ENCODE results near the gene GDI2. TPM values are rescaled to one million over a fixed set of nuclear protein-coding genes. Genes with fewer than 3 reads are reported as not detected.
"Not testable (repeated sequence)": the region's sequence is repeated elsewhere in the genome, so short reads cannot be mapped to it uniquely, and the experiment has no call there.

The GDI2 gene
- total and polyA plus RNA-seq, 3 experiments from 2014 or later: 171 to 319 (median 311) TPM

DNA sequence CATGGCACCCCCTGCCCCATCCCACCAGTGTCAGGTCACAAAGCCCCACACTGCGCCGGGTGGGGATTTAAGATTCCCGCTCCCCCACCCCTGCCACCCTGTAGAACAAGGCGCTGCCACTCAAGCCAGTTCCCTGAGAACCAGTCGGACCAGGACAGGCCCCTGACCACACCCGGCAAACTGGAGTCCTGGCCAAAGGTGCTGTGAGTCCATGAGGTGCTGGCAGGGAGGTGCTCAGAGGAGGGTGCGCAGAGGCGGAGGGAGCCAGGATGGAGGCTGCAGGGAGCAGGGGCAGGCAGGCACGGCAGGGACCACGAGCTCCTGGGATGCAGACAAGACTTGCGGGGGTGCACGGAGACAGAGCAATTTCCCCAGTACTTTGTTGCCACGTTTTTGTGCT is 19.7 kb upstream of the GDI2 start:
- DNase-seq: no peak
- CTCF ChIA-PET: no interaction called here

DNA sequence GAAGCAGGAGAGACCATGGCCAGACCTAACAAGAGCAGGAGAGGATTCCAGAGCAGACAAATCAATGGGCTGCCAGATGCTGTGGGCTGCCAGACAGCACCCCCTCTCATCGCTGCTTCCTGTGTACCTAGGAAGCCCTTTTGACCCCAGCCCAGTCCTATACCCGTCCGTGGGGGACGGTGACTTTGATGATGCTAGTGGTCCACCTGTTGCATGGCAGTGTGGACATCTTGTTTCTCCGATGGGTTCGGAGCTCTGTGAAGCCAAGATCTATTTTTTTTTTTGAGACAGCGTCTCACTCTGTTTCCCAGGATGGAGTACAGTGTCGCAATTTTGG is 18.2 kb upstream of the GDI2 start:
- Mint-ChIP-seq H3K36me3 (no peaks in the 10 kb centered on the region), H3K4me3 (no peak overlapping the region), H3K27ac (no peak overlapping the region), H3K9me3 (no peaks in the 10 kb centered on the region), H3K4me1 (no peaks in the 10 kb centered on the region), H3K27me3 (peaks cover 0 to 1% of the 10 kb centered on the region in 2 donors)
- CTCF ChIA-PET: no interaction called here
- DNase-seq: no peak
- H3K4me1 ChIP-seq (ENCODE audit: insufficient read depth, low read length): no peaks in the 10 kb centered on the region
- H3K9me3 ChIP-seq (ENCODE audit: low read length): no peaks in the 10 kb centered on the region
- H3K4me3 ChIP-seq (ENCODE audit: low read length): no peak overlapping the region
- POLR2A ChIA-PET: no interaction called here
- H3K36me3 ChIP-seq (ENCODE audit: insufficient read depth, low read length): no peaks in the 10 kb centered on the region
- H3K27ac ChIP-seq (ENCODE audit: low read depth, low read length): no peak overlapping the region
- H3K27me3 ChIP-seq (ENCODE audit: insufficient read depth, low read length, poor library complexity, severe bottlenecking): no peaks in the 10 kb centered on the region

More for the DNA sequence above, 19.7 kb upstream of the GDI2 start:
- H3K4me3 Mint-ChIP-seq: no peak overlapping the region
- Histone ChIP-seq H3K36me3 (ENCODE audit: insufficient read depth, low read length) (no peaks in the 10 kb centered on the region), H3K4me1 (ENCODE audit: insufficient read depth, low read length) (no peaks in the 10 kb centered on the region), H3K27ac (ENCODE audit: low read depth, low read length) (no peak overlapping the region), H3K27me3 (ENCODE audit: insufficient read depth, low read length, poor library complexity, severe bottlenecking) (no peaks in the 10 kb centered on the region), H3K9me3 (ENCODE audit: low read length) (no peaks in the 10 kb centered on the region), H3K4me3 (ENCODE audit: low read length) (no peak overlapping the region)
- H3K4me1 Mint-ChIP-seq: no peaks in the 10 kb centered on the region
- POLR2A ChIA-PET: no interaction called here
- H3K27me3 Mint-ChIP-seq: peaks cover 0 to 1% of the 10 kb centered on the region in 2 donors
- no peaks in the 10 kb centered on the region for H3K36me3 Mint-ChIP-seq
- no peaks in the 10 kb centered on the region for H3K9me3 Mint-ChIP-seq
- no peak overlapping the region for H3K27ac Mint-ChIP-seq

DNA sequence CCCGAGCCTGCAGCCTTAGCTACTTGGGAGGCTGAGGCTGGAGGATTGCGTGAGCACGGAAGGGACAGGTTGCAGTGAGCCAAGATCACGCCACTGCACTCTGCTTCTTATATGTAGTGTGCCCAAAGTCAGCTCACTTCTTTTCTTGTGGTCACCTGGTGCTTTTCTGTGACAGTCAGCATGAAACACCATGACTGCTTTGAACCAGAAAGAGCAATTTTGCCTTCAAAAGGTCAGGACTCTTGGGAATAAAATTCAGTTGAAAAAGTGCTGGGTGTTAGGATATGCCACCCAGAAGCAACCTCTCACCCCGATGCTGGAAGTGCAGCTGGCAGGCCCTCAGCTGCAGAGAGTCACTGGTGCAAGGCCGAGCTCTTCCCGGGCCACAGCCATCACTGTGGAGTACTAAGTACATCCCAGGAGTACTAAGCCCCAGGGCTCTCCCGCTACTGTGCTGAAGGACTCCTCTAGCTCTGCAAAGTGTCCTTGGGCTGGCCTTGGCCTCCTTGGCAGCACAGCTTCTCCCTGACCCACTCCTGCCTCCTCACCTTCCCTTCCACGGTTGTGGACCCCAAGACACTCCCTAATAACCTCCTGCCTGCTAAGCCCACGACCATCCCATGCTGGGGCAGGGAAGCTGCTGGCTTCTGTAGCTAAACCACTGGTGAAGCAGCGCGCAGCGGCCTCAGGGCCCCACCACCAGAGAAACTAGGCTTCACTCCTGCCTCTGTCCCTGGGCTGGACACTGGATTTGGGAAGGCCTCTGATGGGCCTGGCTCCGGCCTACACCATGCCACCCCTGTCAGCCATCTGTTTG is 17.6 kb upstream of the GDI2 start:
- no peak for DNase-seq
- no peaks in the 10 kb centered on the region for H3K36me3 Mint-ChIP-seq
- H3K27ac Mint-ChIP-seq: no peak overlapping the region
- no peaks in the 10 kb centered on the region for H3K4me1 ChIP-seq (ENCODE audit: insufficient read depth, low read length)
- no peaks in the 10 kb centered on the region for H3K36me3 ChIP-seq (ENCODE audit: insufficient read depth, low read length)
- H3K4me3 ChIP-seq (ENCODE audit: low read length): no peak overlapping the region
- CTCF ChIA-PET: no interaction called here
- H3K9me3 ChIP-seq (ENCODE audit: low read length): no peaks in the 10 kb centered on the region
- no peaks in the 10 kb centered on the region for H3K4me1 Mint-ChIP-seq
- H3K9me3 Mint-ChIP-seq: no peaks in the 10 kb centered on the region
- H3K27ac ChIP-seq (ENCODE audit: low read depth, low read length): no peak overlapping the region
- H3K27me3 Mint-ChIP-seq: peaks cover 0 to 1% of the 10 kb centered on the region in 2 donors
- H3K27me3 ChIP-seq (ENCODE audit: insufficient read depth, low read length, poor library complexity, severe bottlenecking): no peaks in the 10 kb centered on the region
- POLR2A ChIA-PET: no interaction called here
- H3K4me3 Mint-ChIP-seq: no peak overlapping the region

- Mint-ChIP-seq H3K36me3 (no peaks in the 10 kb centered on the region), H3K27me3 (peaks cover 0 to 1% of the 10 kb centered on the region in 2 donors), H3K4me1 (no peaks in the 10 kb centered on the region), H3K4me3 (no peak overlapping the region), H3K27ac (no peak overlapping the region), H3K9me3 (no peaks in the 10 kb centered on the region)
- ChIA-PET CTCF (no interaction called here), POLR2A (no interaction called here)
- Histone ChIP-seq H3K4me1 (ENCODE audit: insufficient read depth, low read length) (no peaks in the 10 kb centered on the region), H3K27ac (ENCODE audit: low read depth, low read length) (no peak overlapping the region), H3K9me3 (ENCODE audit: low read length) (no peaks in the 10 kb centered on the region), H3K27me3 (ENCODE audit: insufficient read depth, low read length, poor library complexity, severe bottlenecking) (no peaks in the 10 kb centered on the region), H3K4me3 (ENCODE audit: low read length) (no peak overlapping the region), H3K36me3 (ENCODE audit: insufficient read depth, low read length) (no peaks in the 10 kb centered on the region)
- DNase-seq: no peak
These were observed 16.0 kb upstream of the GDI2 start for GRCh38 chr10:5829267-5829666.

- H3K9me3 Mint-ChIP-seq: no peaks in the 10 kb centered on the region
- H3K36me3 ChIP-seq (ENCODE audit: insufficient read depth, low read length): no peaks in the 10 kb centered on the region
- ChIA-PET CTCF (no interaction called here), POLR2A (no interaction called here)
- H3K27me3 ChIP-seq (ENCODE audit: insufficient read depth, low read length, poor library complexity, severe bottlenecking): no peaks in the 10 kb centered on the region
- no peak for DNase-seq
- no peaks in the 10 kb centered on the region for H3K4me1 Mint-ChIP-seq
- H3K4me3 Mint-ChIP-seq: no peak overlapping the region
- H3K4me1 ChIP-seq (ENCODE audit: insufficient read depth, low read length): no peaks in the 10 kb centered on the region
- no peaks in the 10 kb centered on the region for H3K9me3 ChIP-seq (ENCODE audit: low read length)
- H3K27ac ChIP-seq (ENCODE audit: low read depth, low read length): no peak overlapping the region
- no peak overlapping the region for H3K27ac Mint-ChIP-seq
- no peak overlapping the region for H3K4me3 ChIP-seq (ENCODE audit: low read length)
- no peaks in the 10 kb centered on the region for H3K36me3 Mint-ChIP-seq
- no peaks in the 10 kb centered on the region for H3K27me3 Mint-ChIP-seq
These were observed 15.5 kb upstream of the GDI2 start for GRCh38 chr10:5828725-5829124.

- Histone ChIP-seq H3K4me3 (ENCODE audit: low read length) (no peak overlapping the region), H3K27me3 (ENCODE audit: insufficient read depth, low read length, poor library complexity, severe bottlenecking) (no peaks in the 10 kb centered on the region), H3K36me3 (ENCODE audit: insufficient read depth, low read length) (no peaks in the 10 kb centered on the region), H3K4me1 (ENCODE audit: insufficient read depth, low read length) (no peaks in the 10 kb centered on the region), H3K9me3 (ENCODE audit: low read length) (no peaks in the 10 kb centered on the region), H3K27ac (ENCODE audit: low read depth, low read length) (no peak overlapping the region)
- Mint-ChIP-seq H3K36me3 (no peaks in the 10 kb centered on the region), H3K27ac (no peak overlapping the region), H3K9me3 (no peaks in the 10 kb centered on the region), H3K27me3 (no peaks in the 10 kb centered on the region), H3K4me1 (no peaks in the 10 kb centered on the region), H3K4me3 (no peak overlapping the region)
- DNase-seq: no peak
- ChIA-PET CTCF (interaction anchor here (1.5 kb wide), 1 partner anchor 205 kb away, joined by 3 read pairs; no protein-coding TSS in a partner anchor), POLR2A (no interaction called here)
These were observed 14.6 kb upstream of the GDI2 start for GRCh38 chr10:5827841-5828240.

- H3K4me3 Mint-ChIP-seq; H3K27ac ChIP-seq (ENCODE audit: low read depth, low read length); H3K4me3 ChIP-seq (ENCODE audit: low read length); POLR2A ChIA-PET; H3K9me3 ChIP-seq (ENCODE audit: low read length); H3K4me1 ChIP-seq (ENCODE audit: insufficient read depth, low read length); H3K27me3 ChIP-seq (ENCODE audit: insufficient read depth, low read length, poor library complexity, severe bottlenecking); H3K9me3 Mint-ChIP-seq; H3K36me3 Mint-ChIP-seq; H3K27me3 Mint-ChIP-seq; DNase-seq; H3K4me1 Mint-ChIP-seq; H3K27ac Mint-ChIP-seq; H3K36me3 ChIP-seq (ENCODE audit: insufficient read depth, low read length): not testable (repeated sequence)
- CTCF ChIA-PET: interaction anchor here (1.5 kb wide), 1 partner anchor 203 kb away, joined by 3 read pairs; no protein-coding TSS in a partner anchor
These were observed 13.3 kb upstream of the GDI2 start for GRCh38 chr10:5826511-5826910.

- no peak overlapping the region for H3K4me3 Mint-ChIP-seq
- CTCF ChIA-PET: no interaction called here
These were observed 5.7 kb upstream of the GDI2 start for GRCh38 chr10:5818894-5819293.

More at GRCh38 chr10:5818894-5819293, 5.7 kb upstream of the GDI2 start:
- Mint-ChIP-seq H3K9me3 (no peaks in the 10 kb centered on the region), H3K27ac (peak overlapping the region in 1 of 8 donors; percentile 58), H3K27me3 (peaks cover 0 to 4% of the 10 kb centered on the region in 2 donors), H3K36me3 (peaks cover 0 to under 1% (median 0%) of the 10 kb centered on the region in 3 donors), H3K4me1 (peaks cover 20 to 22% (median 22%) of the 10 kb centered on the region in 3 donors)
- Histone ChIP-seq H3K9me3 (ENCODE audit: low read length) (no peaks in the 10 kb centered on the region), H3K4me1 (ENCODE audit: insufficient read depth, low read length) (peaks cover 20% of the 10 kb centered on the region), H3K27ac (ENCODE audit: low read depth, low read length) (no peak overlapping the region), H3K36me3 (ENCODE audit: insufficient read depth, low read length) (no peaks in the 10 kb centered on the region), H3K27me3 (ENCODE audit: insufficient read depth, low read length, poor library complexity, severe bottlenecking) (no peaks in the 10 kb centered on the region), H3K4me3 (ENCODE audit: low read length) (no peak overlapping the region)
- POLR2A ChIA-PET: no interaction called here
- no peak for DNase-seq
